ENCODE data around the gene SGPP1.
"Not testable (repeated sequence)": the region's sequence is repeated elsewhere in the genome, so short reads cannot be mapped to it uniquely, and the experiment has no call there.

SGPP1 gene

GRCh38 chr14:63727736-63728728, at the start of gene SGPP1:
SGPP1 (minus strand) TSS chr14:63728065; CDS start chr14:63727944, 121 bp downstream.
- peak; percentile 50 to 91 for DNase-seq

- DNase-seq: no peak
Observed at GRCh38 chr14:63777024-63777423, 49.2 kb upstream of the SGPP1 start.

GRCh38 chr14:63773504-63773903, 45.6 kb upstream of the SGPP1 start:
- peak; percentile 59 to 67 for DNase-seq

GRCh38 chr14:63770187-63770807, 42.4 kb upstream of the SGPP1 start:
- DNase-seq: peak in 1 of 2 experiments; percentile 41

GRCh38 chr14:63766611-63767010, 38.7 kb upstream of the SGPP1 start:
- no peak for DNase-seq

GRCh38 chr14:63764620-63765139, 36.8 kb upstream of the SGPP1 start:
- no peak for DNase-seq

GRCh38 chr14:63764103-63764502, 36.2 kb upstream of the SGPP1 start:
- DNase-seq: no peak

GRCh38 chr14:63761351-63762117, 33.7 kb upstream of the SGPP1 start:
- DNase-seq: no peak

- no peak for DNase-seq
Observed at GRCh38 chr14:63760014-63760413, 32.1 kb upstream of the SGPP1 start.

- DNase-seq: no peak
Observed at GRCh38 chr14:63759456-63759855, 31.6 kb upstream of the SGPP1 start.

GRCh38 chr14:63757211-63757610, 29.3 kb upstream of the SGPP1 start:
- DNase-seq: no peak

GRCh38 chr14:63752449-63753169, 24.7 kb upstream of the SGPP1 start:
- DNase-seq: no peak

GRCh38 chr14:63751076-63751475, 23.2 kb upstream of the SGPP1 start:
- not testable (repeated sequence) for DNase-seq

GRCh38 chr14:63747846-63748245, 20.0 kb upstream of the SGPP1 start:
- no peak for DNase-seq

GRCh38 chr14:63745858-63746425, 18.1 kb upstream of the SGPP1 start:
- no peak for DNase-seq

GRCh38 chr14:63745272-63745671, 17.4 kb upstream of the SGPP1 start:
- DNase-seq: no peak

GRCh38 chr14:63737582-63738006, 9.7 kb upstream of the SGPP1 start:
- no peak for DNase-seq

GRCh38 chr14:63735720-63736119, 7.9 kb upstream of the SGPP1 start:
- no peak for DNase-seq

GRCh38 chr14:63730659-63731058, 2.8 kb upstream of the SGPP1 start:
- DNase-seq: no peak

GRCh38 chr14:63727231-63727735, 582 bp downstream of the SGPP1 start:
- DNase-seq: peak; percentile 28 to 76

- DNase-seq: no peak
Observed at GRCh38 chr14:63726499-63726898, 1.4 kb downstream of the SGPP1 start.

Measured in NCI-H526 (cell line).